CD14-positive monocyte (primary cell): Measurements from ENCODE around the gene SLC22A1. TPM values are rescaled to one million over a fixed set of nuclear protein-coding genes. Genes with fewer than 3 reads are reported as not detected.

Source experiments
- DNase-seq, 3 donors: peaks; one replicate each; pipeline ENCODE4 v3.0.0-alpha.2; 2011 to 2022
- H2AFZ ChIP-seq: 2 replicates; pipeline ENCODE4 v1.6.0; 2012; ENCODE audit warnings: mild to moderate bottlenecking, low read depth, low read length, inconsistent platforms; ENCODE audit not compliant: insufficient read depth, poor library complexity, severe bottlenecking
- H3K27ac ChIP-seq, 2 donors: 1 replicate in 1 of 2; 2 replicates in 1 of 2; pipeline ENCODE4 v1.5.1; 2012 to 2013; ENCODE audit warnings: low read length in 2 of 2, control low read depth in 1 of 2, inconsistent platforms in 1 of 2, low read depth in 1 of 2, mild to moderate bottlenecking in 1 of 2
- H3K27me3 ChIP-seq, 2 donors: one replicate each; pipeline versions ENCODE4 v1.6.0 to v1.6.1; 2011 to 2013; ENCODE audit warnings: low read length in 2 of 2; ENCODE audit not compliant: control insufficient read depth in 2 of 2, insufficient read depth in 2 of 2
- H3K36me3 ChIP-seq, 2 donors: replicated peaks in 1 of 2; 1 replicate in 1 of 2; 2 replicates in 1 of 2; pipeline versions ENCODE4 v1.5.1 to v1.6.1; 2012 to 2013; ENCODE audit warnings: low read length in 2 of 2, control low read depth in 1 of 2, inconsistent platforms in 1 of 2, mild to moderate bottlenecking in 1 of 2; ENCODE audit not compliant: insufficient read depth in 2 of 2, control insufficient read depth in 1 of 2
- H3K4me1 ChIP-seq, 2 donors: 1 replicate in 1 of 2; 2 replicates in 1 of 2; pipeline versions ENCODE4 v1.5.1 to v1.6.1; 2012 to 2013; ENCODE audit warnings: low read length in 2 of 2, control low read depth in 1 of 2, inconsistent platforms in 1 of 2, mild to moderate bottlenecking in 1 of 2, moderate library complexity in 1 of 2; ENCODE audit not compliant: insufficient read depth in 2 of 2, control insufficient read depth in 1 of 2
- H3K4me2 ChIP-seq: replicated peaks from 2 replicates; pipeline ENCODE3; 2012; ENCODE audit warnings: low read length, moderate library complexity, mild to moderate bottlenecking; ENCODE audit not compliant: poor library complexity, severe bottlenecking; ENCODE audit errors: extremely low read depth
- H3K4me3 ChIP-seq, 3 experiments: fragments of 200-600 bp in 1 of 3; sonication (generic) in 1 of 3; replicated peaks in 1 of 3; 1 replicate in 2 of 3; 2 replicates in 1 of 3; pipeline ENCODE4 v1.5.1; 2011 to 2013; ENCODE audit warnings: low read length in 3 of 3, mild to moderate bottlenecking in 3 of 3, control low read depth in 2 of 3, low read depth in 2 of 3, inconsistent platforms in 1 of 3, moderate library complexity in 1 of 3
- H3K79me2 ChIP-seq: 2 replicates; pipeline ENCODE4 v1.6.0; 2012; ENCODE audit warnings: mild to moderate bottlenecking, control low read depth, inconsistent platforms, low read length, moderate library complexity; ENCODE audit not compliant: insufficient read depth
- H3K9ac ChIP-seq: 2 replicates; pipeline ENCODE4 v1.6.0; 2017; ENCODE audit warnings: low read length, mild to moderate bottlenecking; ENCODE audit not compliant: insufficient read depth, poor library complexity, severe bottlenecking
- H3K9me3 ChIP-seq, 2 donors: replicated peaks in 1 of 2; 1 replicate in 1 of 2; 2 replicates in 1 of 2; pipeline versions ENCODE4 v1.5.1 to v1.6.1; 2012 to 2013; ENCODE audit warnings: low read length in 2 of 2, control low read depth in 1 of 2; ENCODE audit not compliant: control insufficient read depth in 1 of 2, insufficient read depth in 1 of 2
- H4K20me1 ChIP-seq: 2 replicates; pipeline ENCODE4 v1.6.0; 2012; ENCODE audit warnings: mild to moderate bottlenecking, low read length, control low read depth, moderate library complexity; ENCODE audit not compliant: insufficient read depth
- H3K27ac Mint-ChIP-seq, 7 donors: one replicate each; pipeline ENCODE4 v1.8.0; 2020; ENCODE audit warnings: mild to moderate bottlenecking in 7 of 7, mixed read lengths in 7 of 7, moderate library complexity in 6 of 7, inconsistent platforms in 2 of 7
- H3K27me3 Mint-ChIP-seq, 3 donors: one replicate each; pipeline ENCODE4 v1.8.0; 2021 to 2022; ENCODE audit warnings: low read depth in 3 of 3, mild to moderate bottlenecking in 3 of 3, mixed read lengths in 3 of 3, moderate library complexity in 3 of 3, inconsistent platforms in 1 of 3
- H3K36me3 Mint-ChIP-seq, 2 donors: one replicate each; pipeline ENCODE4 v1.8.0; 2020; ENCODE audit warnings: mixed read lengths in 2 of 2, inconsistent platforms in 1 of 2, mild to moderate bottlenecking in 1 of 2
- H3K4me1 Mint-ChIP-seq: one replicate; pipeline ENCODE4 v1.8.0; 2020; ENCODE audit warnings: mild to moderate bottlenecking, mixed read lengths
- H3K4me3 Mint-ChIP-seq, 2 donors: one replicate each; pipeline ENCODE4 v1.8.0; 2020; ENCODE audit warnings: mild to moderate bottlenecking in 2 of 2, mixed read lengths in 2 of 2, moderate library complexity in 1 of 2
- H3K9me3 Mint-ChIP-seq, 7 donors: one replicate each; pipeline ENCODE4 v1.8.0; 2020 to 2022; ENCODE audit warnings: mixed read lengths in 7 of 7, mild to moderate bottlenecking in 6 of 7, moderate library complexity in 6 of 7, inconsistent platforms in 2 of 7
- CTCF ChIP-seq: fragments of 200-600 bp; IDR thresholded peaks from one replicate; pipeline ENCODE4 v1.8.0; 2022; ENCODE audit warnings: antibody characterized with exemption, mild to moderate bottlenecking
- WGBS: methylation state at CpG from one replicate; pipeline ENCODE4 v1.1.5; 2013; ENCODE audit warnings: missing lambda C conversion rate; ENCODE audit not compliant: insufficient coverage; 5-methylcytosine and 5-hydroxymethylcytosine counted together
- intact Hi-C, 2 donors: fragments of 100-400 bp; cut with micrococcal nuclease; formaldehyde crosslinking; loops; one replicate each; pipeline versions ENCODE4 v1.15.0 to v1.15.1; 2023
- polyA plus RNA-seq, 3 donors: library from polyadenylated mRNA; depleted of rRNA in 1 of 3; unstranded in 2 of 3; stranded (reverse) in 1 of 3; fragments of 300-500 nt in 2 of 3; fragments of >200 nt in 1 of 3; fragmentation: Illumina TruSeq in 2 of 3; gene quantifications; 1 replicate in 2 of 3; 2 replicates in 1 of 3; pipeline ENCODE4 v1.2.3, GENCODE V29; 2012 to 2021

SLC22A1 gene
- polyA plus RNA-seq, 3 donors, result 0.36 to 0.48 TPM; not detected in 1

GRCh38 chr6:160076009-160076408 lies 45.6 kb upstream of the SLC22A1 start:
- H3K79me2 ChIP-seq, result no peaks in the 10 kb centered on the region
- H3K27ac Mint-ChIP-seq, result no peak overlapping the region
- peaks cover 97 to 100% of the 10 kb centered on the region in 2 donors for H3K36me3 Mint-ChIP-seq

GRCh38 chr6:160077024-160077423 lies 44.6 kb upstream of the SLC22A1 start:
- H3K27me3 ChIP-seq, result no peaks in the 10 kb centered on the region
- WGBS, result 100% methylated on average over 3 of the region's 5 CpGs
- peaks cover 90% of the 10 kb centered on the region for H4K20me1 ChIP-seq
- peaks cover 97 to 100% of the 10 kb centered on the region in 2 donors for H3K36me3 ChIP-seq
- H3K4me2 ChIP-seq, result no peak overlapping the region
- peaks cover 7 to 10% of the 10 kb centered on the region in 2 donors for H3K9me3 ChIP-seq
- peaks cover 4 to 14% (median 4%) of the 10 kb centered on the region in 7 donors for H3K9me3 Mint-ChIP-seq
- H3K4me3 ChIP-seq, result no peak overlapping the region
- DNase-seq, result no peak
- no peak overlapping the region for H3K9ac ChIP-seq
- peaks cover 97 to 100% of the 10 kb centered on the region in 2 donors for H3K36me3 Mint-ChIP-seq
- H3K79me2 ChIP-seq, result no peaks in the 10 kb centered on the region
- intact Hi-C loops, result no loop called here
- H3K4me1 ChIP-seq, result no peaks in the 10 kb centered on the region
- no peaks in the 10 kb centered on the region for H3K4me1 Mint-ChIP-seq
- H3K27ac ChIP-seq, result no peak overlapping the region
- H3K27me3 Mint-ChIP-seq, result peaks cover 0 to 3% (median 3%) of the 10 kb centered on the region in 3 donors
- H2AFZ ChIP-seq, result no peak overlapping the region
- no peak for TF ChIP-seq CTCF
- no peak overlapping the region for H3K4me3 Mint-ChIP-seq
- H3K27ac Mint-ChIP-seq, result peak overlapping the region in 3 of 7 donors; percentile 25 to 82 (median 71)

More at GRCh38 chr6:160076009-160076408, 45.6 kb upstream of the SLC22A1 start:
- 95% methylated on average over 3 of the region's 5 CpGs for WGBS
- intact Hi-C loops, result no loop called here
- DNase-seq, result no peak
- Mint-ChIP-seq H3K9me3 (peaks cover 2 to 14% (median 4%) of the 10 kb centered on the region in 7 donors), H3K4me3 (no peak overlapping the region), H3K27me3 (peaks cover 0 to 3% (median 3%) of the 10 kb centered on the region in 3 donors), H3K4me1 (no peaks in the 10 kb centered on the region)
- Histone ChIP-seq H3K27me3 (no peaks in the 10 kb centered on the region), H4K20me1 (peaks cover 94% of the 10 kb centered on the region), H2AFZ (no peak overlapping the region), H3K9ac (no peak overlapping the region), H3K4me2 (no peak overlapping the region), H3K27ac (no peak overlapping the region), H3K9me3 (peaks cover 7 to 10% of the 10 kb centered on the region in 2 donors), H3K36me3 (peaks cover 97 to 100% of the 10 kb centered on the region in 2 donors), H3K4me1 (no peaks in the 10 kb centered on the region), H3K4me3 (no peak overlapping the region)
- TF ChIP-seq CTCF, result no peak
